Neural cell (in vitro differentiated cells): Measurements from ENCODE around the gene CWC27. TPM values are rescaled to one million over a fixed set of nuclear protein-coding genes. Genes with fewer than 3 reads are reported as not detected.

Source experiments
- H2AFZ ChIP-seq: fragments of 200-600, 300-800 bp; sonication (generic), shearing (Covaris generic); 2 replicates; pipeline ENCODE4 v1.6.0; 2014; ENCODE audit warnings: low read depth, mild to moderate bottlenecking, antibody characterized with exemption, low read length, moderate library complexity
- H3F3A ChIP-seq: fragments of 200-600 bp; shearing (Covaris generic); 2 replicates; pipeline ENCODE4 v1.6.1; 2016; ENCODE audit warnings: mild to moderate bottlenecking, moderate library complexity, mixed read lengths, antibody characterized with exemption, low read length; ENCODE audit not compliant: insufficient read depth, poor library complexity, severe bottlenecking
- H3K27ac ChIP-seq: fragments of 200-600, 300-800 bp; sonication (generic), shearing (Covaris generic); 2 replicates; pipeline ENCODE4 v1.5.1; 2014; ENCODE audit warnings: mild to moderate bottlenecking, low read length, moderate library complexity
- H3K27me3 ChIP-seq: fragments of 300-800, 200-600 bp; sonication (generic), shearing (Covaris generic); 2 replicates; pipeline ENCODE4 v1.6.0; 2014; ENCODE audit warnings: mild to moderate bottlenecking, low read depth, low read length, moderate library complexity; ENCODE audit not compliant: insufficient read depth
- H3K36me3 ChIP-seq: fragments of 300-800, 200-600 bp; sonication (generic), shearing (Covaris generic); 2 replicates; pipeline ENCODE4 v1.5.1; 2014; ENCODE audit warnings: mild to moderate bottlenecking, antibody characterized with exemption, low read length, moderate library complexity; ENCODE audit not compliant: insufficient read depth
- H3K4me2 ChIP-seq: fragments of 300-800, 200-600 bp; sonication (generic), shearing (Covaris generic); 2 replicates; pipeline ENCODE4 v1.6.0; 2014; ENCODE audit warnings: mild to moderate bottlenecking, low read length
- H3K4me3 ChIP-seq: fragments of 300-800, 200-600 bp; sonication (generic), shearing (Covaris generic); 2 replicates; pipeline ENCODE4 v1.5.1; 2014; ENCODE audit warnings: mild to moderate bottlenecking, low read length, moderate library complexity
- H3K79me2 ChIP-seq: fragments of 200-600 bp; shearing (Covaris generic); replicated peaks from 2 replicates; pipeline ENCODE4 v1.6.0; 2014; ENCODE audit warnings: mild to moderate bottlenecking, low read length, moderate library complexity; ENCODE audit not compliant: insufficient read depth
- H3K9ac ChIP-seq: fragments of 300-800, 200-600 bp; sonication (generic), shearing (Covaris generic); 2 replicates; pipeline ENCODE4 v1.6.1; 2016; ENCODE audit warnings: mild to moderate bottlenecking, low read length, mixed read lengths
- H3K9me2 ChIP-seq: fragments of 200-600 bp; shearing (Covaris generic); 2 replicates; pipeline ENCODE4 v1.6.1; 2016; ENCODE audit warnings: mild to moderate bottlenecking, low read length, mixed read lengths; ENCODE audit not compliant: insufficient read depth
- H3K9me3 ChIP-seq: fragments of 200-600, 300-800 bp; sonication (generic), shearing (Covaris generic); 2 replicates; pipeline ENCODE4 v1.6.1; 2016; ENCODE audit warnings: mild to moderate bottlenecking, mixed run types, low read length, moderate library complexity, mixed read lengths
- H4K20me1 ChIP-seq: fragments of 200-600 bp; shearing (Covaris generic); 2 replicates; pipeline ENCODE4 v1.6.1; 2016; ENCODE audit warnings: mild to moderate bottlenecking, mixed run types; ENCODE audit not compliant: insufficient read depth
- CTCF ChIP-seq: fragments of 450-650 bp; IDR thresholded peaks from 2 replicates; pipeline ENCODE4 v1.5.1; 2014; ENCODE audit warnings: antibody characterized with exemption, mild to moderate bottlenecking, moderate library complexity; ENCODE audit not compliant: poor library complexity, severe bottlenecking
- EP300 ChIP-seq: fragments of 450-650 bp; conservative IDR thresholded peaks from 2 replicates; pipeline ENCODE4 v1.6.1; 2014; ENCODE audit warnings: antibody characterized with exemption, mild to moderate bottlenecking, moderate library complexity; ENCODE audit not compliant: poor library complexity, severe bottlenecking
- EZH2 ChIP-seq: fragments of 200-600, 300-800 bp; shearing (Covaris generic), sonication (generic); IDR thresholded peaks from 2 replicates; pipeline ENCODE4 v1.6.1; 2014; ENCODE audit warnings: antibody characterized with exemption, low read length, borderline replicate concordance, mild to moderate bottlenecking; ENCODE audit not compliant: insufficient read depth, poor library complexity, severe bottlenecking
- MXI1 ChIP-seq: fragments of 450-650 bp; conservative IDR thresholded peaks from 2 replicates; pipeline ENCODE4 v1.6.1; 2014; ENCODE audit warnings: antibody characterized with exemption, mild to moderate bottlenecking; ENCODE audit not compliant: poor library complexity, severe bottlenecking
- POLR2AphosphoS5 ChIP-seq: IDR thresholded peaks from 2 replicates; pipeline ENCODE4 v1.6.1; 2012
- RAD21 ChIP-seq: fragments of 450-650 bp; conservative IDR thresholded peaks from 2 replicates; pipeline ENCODE4 v1.6.1; 2014; ENCODE audit warnings: antibody characterized with exemption, mild to moderate bottlenecking, moderate library complexity
- REST ChIP-seq: IDR thresholded peaks from 2 replicates; pipeline ENCODE4 v1.6.1; 2012; ENCODE audit warnings: borderline replicate concordance
- SMC3 ChIP-seq: fragments of 450-650 bp; conservative IDR thresholded peaks from 2 replicates; pipeline ENCODE4 v1.6.1; 2014; ENCODE audit warnings: antibody characterized with exemption, mild to moderate bottlenecking, moderate library complexity; ENCODE audit not compliant: poor library complexity
- TAF1 ChIP-seq: IDR thresholded peaks from 2 replicates; pipeline ENCODE4 v1.6.1; 2012; ENCODE audit warnings: low read depth
- polyA plus RNA-seq: library from polyadenylated mRNA; depleted of rRNA; stranded (reverse); fragments of >200 nt; gene quantifications from 2 replicates; pipeline ENCODE4 v1.2.3, GENCODE V29; 2014

Gene CWC27
- polyA plus RNA-seq, 1 donor from 2014 or later, result 26.2 TPM

- Histone ChIP-seq H3K4me3 (no peak overlapping the region), H3K9me2 (no peaks in the 10 kb centered on the region), H3K9ac (no peak overlapping the region), H3K4me2 (no peak overlapping the region), H3K27ac (no peak overlapping the region), H3F3A (no peaks in the 10 kb centered on the region), H3K9me3 (no peaks in the 10 kb centered on the region), H2AFZ (no peak overlapping the region), H3K27me3 (no peaks in the 10 kb centered on the region), H3K79me2 (no peaks in the 10 kb centered on the region), H3K36me3 (no peaks in the 10 kb centered on the region), H4K20me1 (no peaks in the 10 kb centered on the region)
- TF ChIP-seq SMC3 (no peak), EZH2 (no peak), CTCF (no peak), TAF1 (no peak), POLR2AphosphoS5 (no peak), EP300 (no peak), RAD21 (no peak), MXI1 (no peak), REST (no peak)
Measured at GRCh38 chr5:65041296-65042158, 272.8 kb downstream of the CWC27 start.

GRCh38 chr5:65043843-65044359 is 275.2 kb downstream of the CWC27 start:
- Histone ChIP-seq H3K4me3 (no peak overlapping the region), H3K9me3 (no peaks in the 10 kb centered on the region), H3K36me3 (no peaks in the 10 kb centered on the region), H3F3A (no peaks in the 10 kb centered on the region), H2AFZ (no peak overlapping the region), H3K4me2 (no peak overlapping the region), H3K27ac (no peak overlapping the region), H3K9me2 (no peaks in the 10 kb centered on the region), H3K9ac (no peak overlapping the region), H3K79me2 (no peaks in the 10 kb centered on the region), H4K20me1 (no peaks in the 10 kb centered on the region), H3K27me3 (no peaks in the 10 kb centered on the region)
- TF ChIP-seq MXI1 (no peak), CTCF (no peak), EP300 (no peak), TAF1 (no peak), RAD21 (no peak)
